Mesenchymal stem cell (in vitro differentiated cells and primary cell): ENCODE results near the gene RNF44.

Source experiments
- DNase-seq: peaks from one replicate; pipeline ENCODE4 v3.0.0-alpha.2; 2013
- H2AFZ ChIP-seq: one replicate; pipeline ENCODE4 v1.6.1; 2013; ENCODE audit warnings: low read depth, mild to moderate bottlenecking, control low read depth, inconsistent platforms, low read length, moderate library complexity
- H2AK5ac ChIP-seq: 2 replicates; pipeline ENCODE4 v1.6.1; 2013; ENCODE audit warnings: low read length, moderate library complexity, mild to moderate bottlenecking, inconsistent platforms; ENCODE audit not compliant: severe bottlenecking
- H2BK120ac ChIP-seq: one replicate; pipeline ENCODE4 v1.6.1; 2013; ENCODE audit warnings: low read depth, mild to moderate bottlenecking, inconsistent platforms, low read length, moderate library complexity
- H2BK12ac ChIP-seq, 2 experiments: one replicate each; pipeline ENCODE4 v1.6.1; 2013; ENCODE audit warnings: inconsistent platforms in 2 of 2, low read length in 2 of 2, mild to moderate bottlenecking in 2 of 2, moderate library complexity in 2 of 2, control low read depth in 1 of 2
- H2BK15ac ChIP-seq: one replicate; pipeline ENCODE4 v1.6.1; 2013; ENCODE audit warnings: mild to moderate bottlenecking, low read depth, inconsistent platforms; ENCODE audit not compliant: poor library complexity, severe bottlenecking
- H2BK5ac ChIP-seq: 2 replicates; pipeline ENCODE4 v1.6.1; 2013; ENCODE audit warnings: low read depth, mild to moderate bottlenecking, low read length, control low read depth, inconsistent platforms; ENCODE audit not compliant: poor library complexity, severe bottlenecking
- H3K14ac ChIP-seq, 2 experiments: one replicate each; pipeline ENCODE4 v1.6.1; 2013; ENCODE audit warnings: inconsistent platforms in 2 of 2, low read length in 2 of 2, control low read depth in 1 of 2, mild to moderate bottlenecking in 1 of 2, moderate library complexity in 1 of 2
- H3K18ac ChIP-seq, 2 experiments: one replicate each; pipeline ENCODE4 v1.6.1; 2013; ENCODE audit warnings: inconsistent platforms in 2 of 2, low read length in 2 of 2, control low read depth in 1 of 2, low read depth in 1 of 2, mild to moderate bottlenecking in 1 of 2
- H3K23ac ChIP-seq, 2 experiments: one replicate each; pipeline ENCODE4 v1.6.1; 2013; ENCODE audit warnings: inconsistent platforms in 2 of 2, low read length in 2 of 2, mild to moderate bottlenecking in 2 of 2, moderate library complexity in 2 of 2, control low read depth in 1 of 2
- H3K27ac ChIP-seq: 2 replicates; pipeline ENCODE4 v1.5.1; 2013; ENCODE audit warnings: mild to moderate bottlenecking, moderate library complexity, low read length, control low read depth, inconsistent platforms; ENCODE audit not compliant: poor library complexity, severe bottlenecking
- H3K27me3 ChIP-seq, 2 experiments: 2 replicates each; pipeline versions ENCODE4 v1.6.1 to v1.7.0; 2013; ENCODE audit warnings: low read length in 2 of 2, mild to moderate bottlenecking in 2 of 2, moderate library complexity in 2 of 2, control low read depth in 1 of 2, inconsistent platforms in 1 of 2; ENCODE audit not compliant: control insufficient read depth in 1 of 2, insufficient read depth in 1 of 2
- H3K36me3 ChIP-seq, 2 experiments: 2 replicates each; pipeline versions ENCODE4 v1.6.1 to v1.7.0; 2013; ENCODE audit warnings: low read length in 2 of 2, control low read depth in 1 of 2, inconsistent platforms in 1 of 2, low read depth in 1 of 2, mild to moderate bottlenecking in 1 of 2; ENCODE audit not compliant: insufficient read depth in 2 of 2, control insufficient read depth in 1 of 2
- H3K4ac ChIP-seq, 2 experiments: one replicate each; pipeline ENCODE4 v1.6.1; 2013; ENCODE audit warnings: inconsistent platforms in 2 of 2, low read length in 2 of 2, mild to moderate bottlenecking in 2 of 2, moderate library complexity in 2 of 2, control low read depth in 1 of 2, low read depth in 1 of 2
- H3K4me1 ChIP-seq: 2 replicates; pipeline ENCODE4 v1.6.1; 2013; ENCODE audit warnings: low read depth, low read length, control low read depth; ENCODE audit not compliant: control insufficient read depth, insufficient read depth
- H3K4me2 ChIP-seq: 2 replicates; pipeline ENCODE4 v1.6.1; 2013; ENCODE audit warnings: low read length, mild to moderate bottlenecking, inconsistent platforms; ENCODE audit not compliant: poor library complexity, severe bottlenecking
- H3K4me3 ChIP-seq, 2 experiments: 2 replicates each; pipeline versions ENCODE4 v1.5.1 to v1.7.0; 2013; ENCODE audit warnings: low read length in 2 of 2, mild to moderate bottlenecking in 2 of 2, control low read depth in 1 of 2, low read depth in 1 of 2; ENCODE audit not compliant: insufficient read depth in 1 of 2
- H3K79me1 ChIP-seq: replicated peaks from 2 replicates; pipeline ENCODE4 v1.6.1; 2013; ENCODE audit warnings: mild to moderate bottlenecking, control low read depth, low read length, inconsistent platforms; ENCODE audit not compliant: poor library complexity, severe bottlenecking
- H3K9ac ChIP-seq: 2 replicates; pipeline ENCODE4 v1.7.0; 2013; ENCODE audit warnings: mild to moderate bottlenecking, low read length, moderate library complexity
- H3K9me3 ChIP-seq: 2 replicates; pipeline ENCODE4 v1.7.0; 2013; ENCODE audit warnings: mild to moderate bottlenecking, low read length; ENCODE audit not compliant: control insufficient read depth
- H4K8ac ChIP-seq: one replicate; pipeline ENCODE4 v1.6.1; 2013; ENCODE audit warnings: inconsistent platforms, mild to moderate bottlenecking, low read length, moderate library complexity
- H4K91ac ChIP-seq: one replicate; pipeline ENCODE4 v1.6.1; 2013; ENCODE audit warnings: mild to moderate bottlenecking, low read length, inconsistent platforms
- WGBS: methylation state at CpG from one replicate; pipeline ENCODE4 v1.1.7; 2013; ENCODE audit warnings: mixed read lengths; 5-methylcytosine and 5-hydroxymethylcytosine counted together

RNF44 gene

DNA sequence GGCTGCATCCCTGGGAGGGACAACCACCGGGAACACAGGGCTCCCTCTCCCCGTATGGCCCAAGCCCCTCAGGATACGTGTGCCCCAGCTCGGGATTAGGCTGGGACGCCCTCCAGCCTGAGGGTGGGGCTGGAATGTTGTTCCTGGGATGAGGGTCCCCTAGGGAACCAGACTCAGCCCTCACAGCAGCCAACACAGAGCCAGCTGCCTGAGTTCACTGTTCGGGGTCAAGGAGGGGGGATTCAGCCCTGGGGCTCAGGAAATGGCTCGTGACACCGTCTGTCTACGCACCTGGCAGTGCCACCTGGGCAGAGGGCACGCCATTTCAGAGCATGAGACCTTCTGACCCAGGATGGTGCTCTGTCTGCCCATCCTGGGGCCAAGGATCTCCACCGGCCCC is 8.9 kb downstream of the RNF44 start:
- Histone ChIP-seq H3K4me3 (peak overlapping the region in 1 of 2 experiments; percentile 36), H3K18ac (no peak overlapping the region), H3K27me3 (no peaks in the 10 kb centered on the region), H2AFZ (no peak overlapping the region), H3K14ac (no peak overlapping the region), H2BK120ac (no peak overlapping the region), H3K79me1 (peaks cover 32% of the 10 kb centered on the region), H3K4me2 (no peak overlapping the region), H4K8ac (no peak overlapping the region), H3K4ac (no peak overlapping the region), H3K36me3 (peaks cover 44 to 65% of the 10 kb centered on the region in 2 experiments), H2BK12ac (no peak overlapping the region), H3K9ac (peak overlapping the region; percentile 6), H3K4me1 (peaks cover 27% of the 10 kb centered on the region), H4K91ac (no peak overlapping the region), H2AK5ac (no peak overlapping the region), H3K9me3 (no peaks in the 10 kb centered on the region), H3K27ac (no peak overlapping the region), H2BK5ac (no peak overlapping the region), H3K23ac (no peak overlapping the region), H2BK15ac (no peak overlapping the region)
- WGBS, result 93% methylated on average over 11 of the region's 11 CpGs
- no peak for DNase-seq

DNA sequence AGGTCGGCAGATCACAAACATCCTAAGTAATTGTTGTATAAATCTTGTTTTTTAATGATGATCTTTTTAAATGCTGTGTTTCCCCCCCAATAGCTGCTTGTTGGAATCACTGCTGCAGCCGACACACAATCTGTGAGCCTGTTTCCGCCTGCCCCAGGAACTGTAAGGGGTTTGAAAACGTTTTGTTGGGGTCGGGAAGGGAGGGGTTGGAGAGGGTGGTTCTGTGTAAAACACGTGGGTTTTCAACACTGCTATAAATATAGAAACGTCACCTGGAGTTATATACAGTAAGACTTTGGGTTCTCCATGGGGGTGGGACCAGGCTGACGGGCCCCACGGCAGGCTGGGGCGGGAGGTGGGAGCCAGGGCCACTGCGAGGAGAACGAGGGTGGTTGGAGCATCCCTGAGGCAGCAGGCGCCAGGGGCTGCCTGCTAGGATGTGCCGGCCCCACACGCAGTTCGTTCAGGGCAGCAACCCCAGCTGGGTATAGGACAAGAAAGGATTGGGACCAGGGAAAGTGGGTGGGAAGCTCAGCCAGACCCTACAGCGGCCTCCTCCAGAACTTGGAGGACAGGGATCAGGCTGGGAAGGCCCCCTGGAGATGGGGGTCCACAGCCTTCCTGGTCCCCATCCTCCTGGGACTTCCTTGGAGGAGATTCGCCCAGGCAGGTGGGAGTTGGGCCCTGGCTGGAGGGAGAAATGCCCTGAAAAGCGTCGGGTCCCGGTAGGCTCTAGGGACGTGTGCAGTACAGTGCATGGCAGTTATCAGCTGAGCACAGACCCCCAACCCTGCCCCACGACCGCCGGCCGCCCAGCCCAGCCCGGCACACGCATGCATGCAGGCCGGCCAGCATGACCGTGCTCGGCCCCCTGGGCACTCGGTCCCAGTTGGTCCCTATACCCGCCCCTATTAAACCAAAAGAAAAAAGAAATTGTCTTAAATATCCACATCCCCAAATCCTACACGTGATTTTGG is 9.7 kb downstream of the RNF44 start:
- no peaks in the 10 kb centered on the region for H3K27me3 ChIP-seq
- 92% methylated on average over 34 of the region's 34 CpGs for WGBS
- no peak overlapping the region for H3K18ac ChIP-seq
- peak overlapping the region; percentile 11 for H4K91ac ChIP-seq
- H3K4ac ChIP-seq, result no peak overlapping the region
- H2AFZ ChIP-seq, result no peak overlapping the region
- no peak overlapping the region for H2BK5ac ChIP-seq
- no peak overlapping the region for H2AK5ac ChIP-seq
- DNase-seq, result no peak
- no peak overlapping the region for H2BK12ac ChIP-seq
- H2BK15ac ChIP-seq, result no peak overlapping the region
- H3K9me3 ChIP-seq, result no peaks in the 10 kb centered on the region
- H3K36me3 ChIP-seq, result peaks cover 44 to 61% of the 10 kb centered on the region in 2 experiments
- no peak overlapping the region for H3K4me3 ChIP-seq
- no peak overlapping the region for H3K4me2 ChIP-seq
- no peak overlapping the region for H3K14ac ChIP-seq
- H3K79me1 ChIP-seq, result peaks cover 32% of the 10 kb centered on the region
- peaks cover 20% of the 10 kb centered on the region for H3K4me1 ChIP-seq
- H2BK120ac ChIP-seq, result no peak overlapping the region
- H3K27ac ChIP-seq, result no peak overlapping the region
- H3K9ac ChIP-seq, result peak overlapping the region; percentile 6
- H4K8ac ChIP-seq, result no peak overlapping the region
- H3K23ac ChIP-seq, result no peak overlapping the region

DNA sequence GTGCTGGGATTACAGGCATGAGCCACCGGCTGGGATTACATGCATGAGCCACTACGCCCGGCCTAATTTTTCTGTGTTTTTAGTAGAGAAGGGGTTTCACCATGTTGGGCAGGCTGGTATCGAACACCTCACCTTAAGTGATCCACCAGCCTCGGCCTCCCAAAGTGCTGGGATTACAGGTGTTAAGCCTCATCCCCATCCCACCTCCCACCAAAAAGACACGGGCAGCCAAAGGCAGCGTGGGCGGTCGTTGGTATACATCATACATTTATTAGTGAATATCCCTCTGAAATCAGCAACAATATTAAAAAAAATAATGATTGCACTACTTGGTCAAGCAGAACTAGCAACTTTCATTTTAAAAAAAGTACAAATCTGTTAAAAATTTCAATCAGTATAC is 10.7 kb downstream of the RNF44 start:
- H3K9me3 ChIP-seq, result no peaks in the 10 kb centered on the region
- H2BK15ac ChIP-seq, result no peak overlapping the region
- peaks cover 28% of the 10 kb centered on the region for H3K79me1 ChIP-seq
- H2BK120ac ChIP-seq, result no peak overlapping the region
- H3K36me3 ChIP-seq, result peaks cover 40 to 51% of the 10 kb centered on the region in 2 experiments
- WGBS, result 91% methylated on average over 9 of the region's 9 CpGs
- no peak overlapping the region for H2BK12ac ChIP-seq
- no peak overlapping the region for H4K91ac ChIP-seq
- no peak for DNase-seq
- H3K14ac ChIP-seq, result no peak overlapping the region
- peaks cover 12% of the 10 kb centered on the region for H3K4me1 ChIP-seq
- no peak overlapping the region for H3K4me3 ChIP-seq
- H3K23ac ChIP-seq, result no peak overlapping the region
- H2BK5ac ChIP-seq, result no peak overlapping the region
- no peak overlapping the region for H3K18ac ChIP-seq
- no peak overlapping the region for H4K8ac ChIP-seq
- H3K4me2 ChIP-seq, result no peak overlapping the region
- no peak overlapping the region for H2AK5ac ChIP-seq
- H3K4ac ChIP-seq, result no peak overlapping the region
- H3K27me3 ChIP-seq, result no peaks in the 10 kb centered on the region
- H3K9ac ChIP-seq, result no peak overlapping the region
- H3K27ac ChIP-seq, result no peak overlapping the region
- H2AFZ ChIP-seq, result no peak overlapping the region

DNA sequence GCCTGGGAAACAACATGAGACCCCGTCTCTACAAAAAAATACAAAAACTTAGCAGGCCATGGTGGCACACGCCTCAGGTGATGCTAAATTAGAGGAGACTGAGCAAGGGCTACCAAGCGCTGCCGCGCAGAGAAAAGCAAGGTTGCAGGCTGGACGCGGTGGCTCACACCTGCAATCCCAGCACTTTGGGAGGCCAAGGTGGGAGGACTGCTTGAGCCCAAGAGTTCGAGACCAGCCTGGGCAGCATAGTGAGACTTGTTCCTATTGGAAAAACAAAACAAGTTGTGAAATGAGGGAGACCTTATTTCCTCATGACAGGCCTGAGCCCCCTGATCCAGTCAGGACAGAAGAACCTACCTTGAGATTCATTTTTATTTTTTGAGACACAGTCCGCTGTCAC is 11.5 kb downstream of the RNF44 start:
- Histone ChIP-seq H2BK5ac (no peak overlapping the region), H3K36me3 (peaks cover 33 to 43% of the 10 kb centered on the region in 2 experiments), H3K9ac (no peak overlapping the region), H3K9me3 (no peaks in the 10 kb centered on the region), H3K79me1 (peaks cover 28% of the 10 kb centered on the region), H2BK12ac (no peak overlapping the region), H3K14ac (no peak overlapping the region), H3K18ac (no peak overlapping the region), H4K8ac (no peak overlapping the region), H3K27ac (no peak overlapping the region), H2AK5ac (no peak overlapping the region), H2BK120ac (no peak overlapping the region), H3K4me3 (no peak overlapping the region), H3K4me1 (peaks cover 4% of the 10 kb centered on the region), H2BK15ac (no peak overlapping the region), H3K27me3 (no peaks in the 10 kb centered on the region), H4K91ac (no peak overlapping the region), H3K4me2 (no peak overlapping the region), H3K23ac (no peak overlapping the region), H2AFZ (no peak overlapping the region), H3K4ac (no peak overlapping the region)
- no peak for DNase-seq
- WGBS, result 96% methylated on average over 9 of the region's 9 CpGs
